ENCODE data around the gene MATN3. TPM values are rescaled to one million over a fixed set of nuclear protein-coding genes. Genes with fewer than 3 reads are reported as not detected.
"Not testable (repeated sequence)": the region's sequence is repeated elsewhere in the genome, so short reads cannot be mapped to it uniquely, and the experiment has no call there.

MATN3 gene
- total and polyA plus RNA-seq, 2 donors: 0.05 to 0.91 TPM

DNA sequence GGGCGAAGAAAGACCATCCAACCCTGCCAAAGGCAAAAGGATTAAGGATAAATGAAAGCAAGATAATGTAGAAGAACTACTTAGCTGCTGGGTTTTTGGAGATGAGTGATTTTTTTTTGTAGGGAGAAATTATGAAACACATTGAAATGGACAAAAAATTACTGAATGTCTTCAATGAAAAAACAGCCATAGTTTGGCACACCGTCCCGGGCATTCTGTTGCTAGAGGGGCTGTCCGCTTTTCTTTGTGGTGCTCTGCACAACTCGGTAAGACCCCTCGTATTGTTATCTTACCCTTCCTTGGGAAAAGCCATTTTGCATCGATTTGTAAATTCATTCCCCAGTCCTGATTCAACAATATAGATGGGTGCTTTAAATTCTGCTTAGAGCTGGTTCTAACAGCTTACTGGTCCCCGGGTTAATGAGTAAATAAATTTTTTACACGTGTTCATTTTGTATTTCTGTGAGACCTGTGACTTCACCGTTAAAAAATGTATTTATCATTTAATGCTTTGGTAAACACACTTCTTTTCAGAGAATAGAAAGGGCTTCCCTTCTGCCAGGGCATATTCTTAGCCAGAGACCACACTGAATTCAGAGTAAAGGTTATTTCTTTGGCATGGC, 39.9 kb upstream of the MATN3 start:
- Histone ChIP-seq H3K27me3 (ENCODE audit: control insufficient read depth in 2 of 2, insufficient read depth in 1 of 2, low read length in 1 of 2) (peaks cover 0 to 6% of the 10 kb centered on the region in 2 donors), H3K36me3 (ENCODE audit: control insufficient read depth in 2 of 2, insufficient read depth in 2 of 2, low read length in 1 of 2) (no peaks in the 10 kb centered on the region), H3K4me1 (ENCODE audit: control insufficient read depth in 2 of 2, insufficient read depth in 2 of 2, low read length in 2 of 2) (peaks cover 0 to 5% of the 10 kb centered on the region in 2 donors), H3K27ac (ENCODE audit: low read depth in 1 of 2, low read length in 1 of 2) (peak overlapping the region; percentile 91 to 99), H3K9me3 (ENCODE audit: control insufficient read depth in 2 of 2, insufficient read depth in 1 of 2, low read length in 1 of 2) (no peaks in the 10 kb centered on the region), H3K4me3 (ENCODE audit: low read length in 2 of 2) (peak overlapping the region; percentile 58 to 69)
- DNase-seq (ENCODE audit: low read depth in 6 of 9, low spot score in 9 of 9): no peak
- 6% methylated on average over 10 of the region's 10 CpGs for WGBS

DNA sequence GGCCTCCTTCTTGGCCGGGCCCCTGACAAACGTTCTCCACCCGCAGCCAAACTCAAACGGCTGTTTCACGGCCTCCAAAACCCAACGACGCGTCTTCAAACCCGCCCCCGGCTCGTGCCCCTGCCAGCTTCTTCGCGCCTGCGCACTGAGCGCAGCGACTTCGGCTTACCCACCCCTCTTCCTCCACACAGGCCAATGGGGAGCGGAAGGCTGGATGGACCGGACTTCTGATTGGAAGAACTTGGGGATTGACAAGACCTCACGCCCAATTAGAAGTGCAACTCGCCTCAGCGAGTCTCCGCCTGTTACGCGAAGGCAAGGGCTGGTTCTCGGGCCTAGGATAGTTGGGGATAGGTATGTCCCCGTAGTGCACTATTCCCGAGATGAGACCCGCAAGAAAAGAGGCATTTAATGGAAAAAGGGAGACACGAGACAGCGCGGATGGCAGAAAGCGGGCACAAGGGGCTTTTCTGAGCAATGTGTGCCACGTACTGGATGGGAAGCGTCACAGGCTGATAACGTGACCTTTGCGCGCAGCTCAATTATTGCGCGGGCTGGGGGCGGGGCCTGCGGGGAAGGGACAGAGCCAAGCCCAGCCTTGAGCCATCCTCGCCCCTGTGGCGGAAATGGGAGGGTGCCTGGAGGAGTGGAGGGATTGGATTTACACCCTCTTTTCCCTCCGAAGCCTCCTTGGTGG, 39.2 kb upstream of the MATN3 start, which contains the start of gene LAPTM4A:
Gene LAPTM4A, minus strand, starts transcription at position 97 of the 697 bp plus-strand sequence. CDS start 108 bp downstream, outside the sequence.
- peaks cover 0 to 5% of the 10 kb centered on the region in 2 donors for H3K4me1 ChIP-seq (ENCODE audit: control insufficient read depth in 2 of 2, insufficient read depth in 2 of 2, low read length in 2 of 2)
- H3K9me3 ChIP-seq (ENCODE audit: control insufficient read depth in 2 of 2, insufficient read depth in 1 of 2, low read length in 1 of 2): no peaks in the 10 kb centered on the region
- H3K4me3 ChIP-seq (ENCODE audit: low read length in 2 of 2): peak within 1 kb of the TSS; percentile 58 to 69
- under 1% methylated on average over 45 of the region's 45 CpGs for WGBS
- peaks cover 0 to 3% of the 10 kb centered on the region in 2 donors for H3K27me3 ChIP-seq (ENCODE audit: control insufficient read depth in 2 of 2, insufficient read depth in 1 of 2, low read length in 1 of 2)
- DNase-seq (ENCODE audit: low read depth in 6 of 9, low spot score in 9 of 9): peak; percentile 95 to 100 (median 99)
- no peaks in the 10 kb centered on the region for H3K36me3 ChIP-seq (ENCODE audit: control insufficient read depth in 2 of 2, insufficient read depth in 2 of 2, low read length in 1 of 2)
- H3K27ac ChIP-seq (ENCODE audit: low read depth in 1 of 2, low read length in 1 of 2): peak within 1 kb of the TSS; percentile 91 to 99

DNA sequence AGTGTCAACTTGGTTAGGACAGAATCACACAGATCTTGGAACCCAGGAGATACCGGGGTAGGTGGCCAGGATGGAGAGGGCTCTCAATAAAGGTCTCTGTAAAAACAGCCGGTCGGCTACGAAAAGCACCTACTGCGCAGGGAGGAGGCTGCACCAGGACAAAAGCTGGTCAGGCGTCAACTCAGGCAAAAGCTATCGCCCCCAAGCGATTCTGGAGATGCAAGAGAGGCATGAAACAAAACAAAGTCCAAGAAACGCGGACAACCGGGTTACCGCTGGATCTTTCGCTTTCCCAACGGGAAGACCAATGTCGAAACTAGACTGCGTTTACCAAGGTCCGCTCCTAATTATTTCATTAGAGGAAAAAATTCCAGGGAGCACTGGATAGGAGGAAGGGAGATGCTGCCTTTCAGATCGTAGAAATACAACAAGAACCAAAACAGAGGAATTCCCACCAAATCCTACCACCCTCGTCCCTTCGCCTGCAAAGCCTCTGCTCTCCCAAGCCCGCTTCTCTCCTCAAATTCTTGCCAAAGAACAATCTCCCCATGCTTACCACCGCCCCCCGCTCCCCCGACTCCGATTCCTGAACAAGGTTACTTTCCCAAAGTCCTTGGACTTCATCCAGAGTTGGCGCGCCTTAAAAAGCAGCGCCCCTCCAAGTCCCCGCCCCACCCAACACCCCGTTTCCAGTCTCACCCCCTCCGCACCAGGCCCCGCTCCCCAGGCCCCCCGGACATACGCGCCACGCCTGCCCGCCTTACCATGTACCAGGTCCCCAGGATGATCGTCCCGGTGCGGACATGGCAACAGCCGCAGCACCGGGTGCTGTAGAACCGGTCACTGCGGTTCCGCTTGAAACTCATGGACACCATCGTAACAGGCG, 38.4 kb upstream of the MATN3 start:
- Histone ChIP-seq H3K27me3 (ENCODE audit: control insufficient read depth in 2 of 2, insufficient read depth in 1 of 2, low read length in 1 of 2) (peaks cover 0 to 3% of the 10 kb centered on the region in 2 donors), H3K4me1 (ENCODE audit: control insufficient read depth in 2 of 2, insufficient read depth in 2 of 2, low read length in 2 of 2) (peaks cover 0 to 5% of the 10 kb centered on the region in 2 donors), H3K27ac (ENCODE audit: low read depth in 1 of 2, low read length in 1 of 2) (peak overlapping the region; percentile 91 to 97), H3K9me3 (ENCODE audit: control insufficient read depth in 2 of 2, insufficient read depth in 1 of 2, low read length in 1 of 2) (no peaks in the 10 kb centered on the region), H3K4me3 (ENCODE audit: low read length in 2 of 2) (peak overlapping the region; percentile 58 to 69), H3K36me3 (ENCODE audit: control insufficient read depth in 2 of 2, insufficient read depth in 2 of 2, low read length in 1 of 2) (no peaks in the 10 kb centered on the region)
- DNase-seq (ENCODE audit: low read depth in 6 of 9, low spot score in 9 of 9): peak in 6 of 9 donors; percentile 14 to 57 (median 28)
- under 1% methylated on average over 47 of the region's 47 CpGs for WGBS

DNA sequence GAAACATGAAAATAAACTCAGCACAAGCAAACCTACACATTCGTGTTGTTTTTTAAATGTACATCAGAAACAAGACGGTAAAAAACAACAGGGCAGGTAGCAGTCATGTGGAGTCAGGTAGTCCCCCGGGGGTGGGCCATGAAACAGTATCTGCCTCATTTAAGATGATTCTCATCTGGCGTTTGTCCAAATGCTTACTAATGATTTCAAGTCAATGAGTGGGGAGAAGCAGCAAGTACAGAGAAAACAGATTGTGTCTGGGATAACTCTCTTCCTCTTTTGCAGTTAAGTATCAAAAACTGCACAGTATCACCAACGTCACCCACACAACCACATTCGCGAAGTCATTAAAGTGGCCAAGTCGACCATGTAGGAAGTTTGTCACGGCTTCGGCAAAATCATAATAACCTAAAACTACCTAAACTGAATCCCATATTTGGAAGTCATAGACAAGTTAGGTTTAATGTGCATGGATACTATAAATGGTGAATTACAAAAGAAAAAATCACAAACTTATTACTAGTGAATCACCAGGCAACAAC, 37.7 kb upstream of the MATN3 start:
- no peaks in the 10 kb centered on the region for H3K36me3 ChIP-seq (ENCODE audit: control insufficient read depth in 2 of 2, insufficient read depth in 2 of 2, low read length in 1 of 2)
- H3K27me3 ChIP-seq (ENCODE audit: control insufficient read depth in 2 of 2, insufficient read depth in 1 of 2, low read length in 1 of 2): no peaks in the 10 kb centered on the region
- peak overlapping the region; percentile 58 to 69 for H3K4me3 ChIP-seq (ENCODE audit: low read length in 2 of 2)
- peaks cover 0 to 5% of the 10 kb centered on the region in 2 donors for H3K4me1 ChIP-seq (ENCODE audit: control insufficient read depth in 2 of 2, insufficient read depth in 2 of 2, low read length in 2 of 2)
- under 1% methylated on average over 10 of the region's 10 CpGs for WGBS
- H3K9me3 ChIP-seq (ENCODE audit: control insufficient read depth in 2 of 2, insufficient read depth in 1 of 2, low read length in 1 of 2): no peaks in the 10 kb centered on the region
- DNase-seq (ENCODE audit: low read depth in 6 of 9, low spot score in 9 of 9): peak in 6 of 9 donors; percentile 16 to 59 (median 29)
- H3K27ac ChIP-seq (ENCODE audit: low read depth in 1 of 2, low read length in 1 of 2): peak overlapping the region; percentile 91 to 97

DNA sequence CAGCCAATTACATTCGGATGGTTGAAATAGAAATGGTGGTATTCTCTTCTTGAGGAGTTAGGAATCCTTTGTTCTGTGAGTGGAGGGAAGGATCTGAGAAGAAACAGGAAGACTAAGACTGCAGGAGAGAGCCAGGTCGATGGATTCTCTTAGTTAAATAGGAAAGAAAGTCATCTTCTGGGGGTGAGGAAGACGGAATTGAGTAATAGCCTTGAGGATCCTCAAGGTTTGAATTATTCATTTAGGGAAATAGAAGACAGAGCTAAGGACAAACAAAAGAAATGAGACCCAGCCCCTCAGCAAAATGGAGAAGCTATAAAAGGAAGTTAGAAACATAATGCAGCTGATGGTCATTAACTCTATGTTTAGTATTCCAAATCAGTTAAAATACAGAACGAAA, 37.2 kb upstream of the MATN3 start:
- 4% methylated on average over 4 of the region's 4 CpGs for WGBS
- H3K27me3 ChIP-seq (ENCODE audit: control insufficient read depth in 2 of 2, insufficient read depth in 1 of 2, low read length in 1 of 2): no peaks in the 10 kb centered on the region

DNA sequence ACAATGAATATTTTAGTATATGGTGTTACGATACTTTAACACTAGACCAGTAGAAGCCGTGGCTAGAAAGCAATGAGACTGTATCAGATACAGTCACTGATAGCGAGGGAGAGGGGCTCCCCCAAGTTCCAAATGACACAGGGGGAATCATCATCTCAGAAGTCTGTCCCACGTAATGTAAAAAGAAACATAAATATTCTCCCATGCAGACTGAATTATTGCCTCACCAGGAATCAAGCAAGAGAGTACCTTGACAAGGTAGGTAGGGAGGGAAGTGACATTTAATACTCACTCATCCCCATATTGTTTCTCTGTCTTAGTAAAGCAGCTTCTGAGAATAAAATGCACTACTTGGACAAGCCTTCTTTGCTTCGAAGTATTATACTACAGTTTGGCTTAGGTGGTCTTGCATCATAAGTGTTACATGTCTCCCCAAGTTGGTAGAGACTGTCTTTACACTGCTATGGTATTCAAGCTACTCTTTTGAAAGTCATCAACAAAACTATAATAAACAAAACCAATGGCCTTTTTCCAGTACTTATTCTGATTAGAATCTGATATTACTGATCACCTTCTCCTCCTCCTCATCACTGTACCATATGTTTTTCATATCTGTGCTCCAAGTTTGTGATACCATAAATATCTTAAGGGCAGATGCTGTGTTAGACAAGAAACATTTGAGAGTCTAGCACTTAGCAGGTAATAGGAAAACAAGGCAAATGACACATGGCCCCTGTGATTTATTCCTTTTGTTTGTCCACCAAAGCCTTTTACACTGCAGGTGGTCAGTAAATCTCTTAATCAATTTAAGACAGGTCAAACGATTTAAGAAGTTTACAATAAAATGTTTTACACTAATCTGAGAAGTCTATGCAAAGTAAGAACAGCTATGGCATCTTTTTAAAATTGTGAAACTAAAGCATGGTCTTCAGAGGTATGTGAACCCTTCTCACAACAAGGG, 36.3 kb upstream of the MATN3 start:
- Histone ChIP-seq H3K4me1 (ENCODE audit: control insufficient read depth in 2 of 2, insufficient read depth in 2 of 2, low read length in 2 of 2) (peaks cover 0 to 5% of the 10 kb centered on the region in 2 donors), H3K36me3 (ENCODE audit: control insufficient read depth in 2 of 2, insufficient read depth in 2 of 2, low read length in 1 of 2) (peaks cover 0 to 2% of the 10 kb centered on the region in 2 donors), H3K27me3 (ENCODE audit: control insufficient read depth in 2 of 2, insufficient read depth in 1 of 2, low read length in 1 of 2) (no peaks in the 10 kb centered on the region), H3K9me3 (ENCODE audit: control insufficient read depth in 2 of 2, insufficient read depth in 1 of 2, low read length in 1 of 2) (no peaks in the 10 kb centered on the region), H3K27ac (ENCODE audit: low read depth in 1 of 2, low read length in 1 of 2) (peak overlapping the region in 1 of 2 donors; percentile 91), H3K4me3 (ENCODE audit: low read length in 2 of 2) (peak overlapping the region; percentile 58 to 69)
- no peak for DNase-seq (ENCODE audit: low read depth in 6 of 9, low spot score in 9 of 9)
- 75% methylated on average over 6 of the region's 6 CpGs for WGBS

More for the DNA sequence above, 37.2 kb upstream of the MATN3 start:
- Histone ChIP-seq H3K9me3 (ENCODE audit: control insufficient read depth in 2 of 2, insufficient read depth in 1 of 2, low read length in 1 of 2) (no peaks in the 10 kb centered on the region), H3K36me3 (ENCODE audit: control insufficient read depth in 2 of 2, insufficient read depth in 2 of 2, low read length in 1 of 2) (peaks cover 0 to 2% of the 10 kb centered on the region in 2 donors), H3K4me1 (ENCODE audit: control insufficient read depth in 2 of 2, insufficient read depth in 2 of 2, low read length in 2 of 2) (peaks cover 0 to 5% of the 10 kb centered on the region in 2 donors), H3K4me3 (ENCODE audit: low read length in 2 of 2) (peak overlapping the region; percentile 58 to 69), H3K27ac (ENCODE audit: low read depth in 1 of 2, low read length in 1 of 2) (peak overlapping the region; percentile 68 to 91)
- DNase-seq (ENCODE audit: low read depth in 6 of 9, low spot score in 9 of 9): peak in 1 of 9 donors; percentile 32

DNA sequence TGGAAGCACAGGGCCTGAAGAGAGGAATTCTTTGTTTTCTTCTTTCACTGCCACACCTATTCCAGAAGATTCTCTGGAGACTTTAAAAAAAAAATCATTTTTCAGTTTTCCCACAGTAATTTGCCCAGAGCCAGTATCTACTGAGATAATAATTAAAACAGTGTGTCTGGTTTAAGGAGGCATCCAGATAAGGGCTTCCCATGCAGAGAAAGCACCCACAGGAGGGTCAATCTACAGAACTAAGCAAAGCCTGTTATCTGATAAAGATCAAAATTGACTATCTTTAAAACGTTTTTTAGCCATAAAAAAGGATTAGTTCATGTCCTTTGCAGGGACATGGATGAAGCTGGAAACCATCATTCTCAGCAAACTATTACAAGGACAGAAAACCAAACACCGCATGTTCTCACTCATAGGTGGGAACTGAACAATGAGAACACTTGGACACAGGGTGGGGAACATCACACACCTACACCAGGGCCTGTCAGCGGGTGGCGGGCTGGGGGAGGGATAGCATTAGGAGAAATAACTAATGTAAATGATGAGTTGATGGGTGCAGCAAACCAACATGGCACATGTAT, 33.3 kb upstream of the MATN3 start:
- not testable (repeated sequence) for H3K4me3 ChIP-seq (ENCODE audit: low read length in 2 of 2); H3K27me3 ChIP-seq (ENCODE audit: control insufficient read depth in 2 of 2, insufficient read depth in 1 of 2, low read length in 1 of 2); H3K36me3 ChIP-seq (ENCODE audit: control insufficient read depth in 2 of 2, insufficient read depth in 2 of 2, low read length in 1 of 2); H3K9me3 ChIP-seq (ENCODE audit: control insufficient read depth in 2 of 2, insufficient read depth in 1 of 2, low read length in 1 of 2); H3K4me1 ChIP-seq (ENCODE audit: control insufficient read depth in 2 of 2, insufficient read depth in 2 of 2, low read length in 2 of 2); DNase-seq (ENCODE audit: low read depth in 6 of 9, low spot score in 9 of 9); H3K27ac ChIP-seq (ENCODE audit: low read depth in 1 of 2, low read length in 1 of 2)
- 85% methylated on average over 4 of the region's 4 CpGs for WGBS

Data from thymus (tissue), 11 donors.